Breast epithelium (tissue), 3 donors: ENCODE data around the gene MMD2.

Source experiments
- POLR2A ChIP-seq: fragments of 450-650 bp; IDR thresholded peaks from one replicate; pipeline ENCODE4 v1.6.1; 2016; ENCODE audit warnings: antibody characterized with exemption, mild to moderate bottlenecking, moderate library complexity
- POLR2AphosphoS5 ChIP-seq, 3 donors: sonication (generic); formaldehyde crosslinking; IDR thresholded peaks; one replicate each; pipeline ENCODE4 v1.6.1; 2017; ENCODE audit warnings: antibody characterized with exemption in 3 of 3

DNA sequence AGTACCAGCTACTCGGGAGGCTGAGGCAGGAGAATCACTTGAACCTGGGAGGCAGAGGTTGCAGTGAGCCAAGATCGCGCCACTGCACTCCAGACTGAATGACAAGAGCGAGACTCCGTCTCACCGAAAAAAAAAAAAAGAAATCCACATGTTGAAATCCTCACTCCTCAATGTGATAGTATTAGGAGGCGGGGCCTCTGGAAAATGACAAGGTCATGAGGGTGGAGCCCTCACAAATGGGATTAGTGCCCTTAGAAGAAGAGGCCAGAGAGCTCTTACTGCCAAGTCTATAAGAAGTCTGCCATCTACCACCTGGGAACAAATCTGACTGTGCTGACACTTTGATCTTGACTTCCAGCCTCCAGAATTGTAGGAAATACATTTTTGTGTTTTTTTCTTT lies 10.6 kb downstream of the MMD2 start:
- TF ChIP-seq POLR2AphosphoS5 (IDR thresholded peaks at IDR 0.05) = no peak
- no peak for TF ChIP-seq POLR2A
